Measurements from ENCODE around the gene KMO.

DNA sequence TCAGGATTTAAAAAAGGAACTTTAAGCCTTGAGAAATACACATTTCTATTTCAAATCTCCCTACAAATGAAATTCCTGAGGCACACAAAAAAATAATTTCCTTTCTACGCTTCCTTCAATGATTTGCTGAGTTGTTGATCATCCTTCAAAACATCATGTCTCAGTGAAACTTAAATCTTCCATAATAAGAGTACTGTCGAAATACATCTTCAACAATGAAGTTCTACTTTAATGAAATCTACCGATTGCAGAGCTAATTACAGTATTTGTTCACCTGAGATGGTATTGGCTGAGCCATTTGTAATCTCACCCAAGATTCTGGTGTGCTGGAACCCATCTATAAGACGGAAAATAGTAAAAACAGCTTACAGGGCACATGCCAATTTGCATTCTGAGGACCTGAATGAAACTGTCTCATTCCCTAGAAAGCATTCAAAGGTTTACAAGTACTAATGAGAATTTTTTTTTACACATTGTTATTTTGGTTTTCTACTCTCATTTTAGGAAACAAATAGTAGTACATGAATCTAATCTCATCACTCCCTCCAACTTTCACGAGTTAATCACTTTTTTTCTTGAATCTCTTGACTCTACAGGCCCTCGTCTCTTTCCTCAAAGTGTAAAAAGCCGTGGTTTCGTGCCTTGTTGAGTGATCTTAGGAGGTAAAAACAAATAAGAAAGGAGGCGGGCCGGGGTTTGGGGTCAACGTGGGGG lies 106.9 kb downstream of the KMO start:
- TF ChIP-seq POLR2AphosphoS5 (IDR thresholded peaks at IDR 0.05; ENCODE audit: low read depth, low read length) (no peak), TAF1 (IDR thresholded peaks at IDR 0.05; ENCODE audit: borderline replicate concordance, low read depth, low read length) (no peak)

Measured in GM12892 (cell line).